Adrenal gland (tissue), 5 donors: Measurements from ENCODE around the gene NNT.

Experiments
- POLR2A ChIP-seq, 2 donors: fragments of 450-650 bp; IDR thresholded peaks; one replicate each; pipeline ENCODE4 v1.6.1; 2017; ENCODE audit warnings: antibody characterized with exemption in 2 of 2, mild to moderate bottlenecking in 2 of 2, moderate library complexity in 1 of 2
- TF ChIP-seq, protein P1 (sequence below), 6 experiments: fragments of 450-650 bp in 4 of 6; fragments of 200-600 bp in 2 of 6; sonication (generic) in 1 of 6; IDR thresholded peaks; 1 replicate in 5 of 6; 2 replicates in 1 of 6; pipeline versions ENCODE4 v1.5.1 to v1.8.0; 2016 to 2021; ENCODE audit warnings: antibody characterized with exemption in 6 of 6, mild to moderate bottlenecking in 2 of 6, moderate library complexity in 1 of 6
- donor health status: DM: no; HTN: no; CAD: no.

GRCh38 chr5:43658509-43658908 lies 55.5 kb downstream of the NNT start:
- TF ChIP-seq, protein P1, sequence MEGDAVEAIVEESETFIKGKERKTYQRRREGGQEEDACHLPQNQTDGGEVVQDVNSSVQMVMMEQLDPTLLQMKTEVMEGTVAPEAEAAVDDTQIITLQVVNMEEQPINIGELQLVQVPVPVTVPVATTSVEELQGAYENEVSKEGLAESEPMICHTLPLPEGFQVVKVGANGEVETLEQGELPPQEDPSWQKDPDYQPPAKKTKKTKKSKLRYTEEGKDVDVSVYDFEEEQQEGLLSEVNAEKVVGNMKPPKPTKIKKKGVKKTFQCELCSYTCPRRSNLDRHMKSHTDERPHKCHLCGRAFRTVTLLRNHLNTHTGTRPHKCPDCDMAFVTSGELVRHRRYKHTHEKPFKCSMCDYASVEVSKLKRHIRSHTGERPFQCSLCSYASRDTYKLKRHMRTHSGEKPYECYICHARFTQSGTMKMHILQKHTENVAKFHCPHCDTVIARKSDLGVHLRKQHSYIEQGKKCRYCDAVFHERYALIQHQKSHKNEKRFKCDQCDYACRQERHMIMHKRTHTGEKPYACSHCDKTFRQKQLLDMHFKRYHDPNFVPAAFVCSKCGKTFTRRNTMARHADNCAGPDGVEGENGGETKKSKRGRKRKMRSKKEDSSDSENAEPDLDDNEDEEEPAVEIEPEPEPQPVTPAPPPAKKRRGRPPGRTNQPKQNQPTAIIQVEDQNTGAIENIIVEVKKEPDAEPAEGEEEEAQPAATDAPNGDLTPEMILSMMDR (IDR thresholded peaks at IDR 0.05) = no peak
- no peak for TF ChIP-seq POLR2A (IDR thresholded peaks at IDR 0.05)
